ENCODE measurements around the gene WWOX. TPM values are rescaled to one million over a fixed set of nuclear protein-coding genes. Genes with fewer than 3 reads are reported as not detected.

The WWOX gene
- total and polyA plus RNA-seq, 2 donors (not counting 1 experiment from before 2014, with no cell fraction given), result 10.5 to 42.3 TPM

- Histone ChIP-seq H3K9me3 (ENCODE audit: control extremely low read depth in 1 of 3, control insufficient read depth in 2 of 3, insufficient read depth in 1 of 3, low read length in 2 of 3) (no peaks in the 10 kb centered on the region), H3K4me1 (ENCODE audit: control insufficient read depth in 2 of 2, insufficient read depth in 2 of 2, low read length in 2 of 2) (no peaks in the 10 kb centered on the region), H4K20me1 (ENCODE audit: control insufficient read depth, insufficient read depth, low read length, poor library complexity, severe bottlenecking) (no peaks in the 10 kb centered on the region), H3K9ac (ENCODE audit: low read length) (no peak overlapping the region), H3K36me3 (replicated peaks in 1 of 2; ENCODE audit: control extremely low read depth in 1 of 2, control insufficient read depth in 1 of 2, extremely low read depth in 1 of 2, insufficient read depth in 2 of 2, low read length in 1 of 2) (no peaks in the 10 kb centered on the region), H3K4me3 (ENCODE audit: control extremely low read depth in 1 of 5, extremely low read depth in 1 of 5, insufficient read depth in 1 of 5, low read depth in 2 of 5, low read length in 4 of 5) (no peak overlapping the region), H2AFZ (ENCODE audit: insufficient read depth, low read depth, low read length, poor library complexity, severe bottlenecking) (no peak overlapping the region), H3K79me2 (ENCODE audit: control insufficient read depth, insufficient read depth, low read length) (no peaks in the 10 kb centered on the region), H3K4me2 (replicated peaks; ENCODE audit: low read depth, low read length, poor library complexity, severe bottlenecking) (no peak overlapping the region), H3K27me3 (replicated peaks in 1 of 4; ENCODE audit: control extremely low read depth in 1 of 4, control insufficient read depth in 3 of 4, insufficient read depth in 4 of 4, low read length in 3 of 4) (no peaks in the 10 kb centered on the region), H3K27ac (ENCODE audit: low read length in 2 of 2) (no peak overlapping the region)
- Mint-ChIP-seq H3K27ac (no peak overlapping the region), H3K4me1 (no peaks in the 10 kb centered on the region), H3K27me3 (no peaks in the 10 kb centered on the region), H3K4me3 (no peak overlapping the region), H3K9me3 (ENCODE audit: insufficient read depth) (no peaks in the 10 kb centered on the region)
- no peak for TF ChIP-seq CTCF (IDR thresholded peaks at IDR 0.05)
- intact Hi-C loops (cut with micrococcal nuclease), result no loop called here
- CTCF ChIA-PET, result no interaction called here
- no peak for DNase-seq
- 96% methylated on average over 10 of the region's 10 CpGs for WGBS (ENCODE audit: insufficient coverage)
- no peak for ATAC-seq (ENCODE audit: low read depth)
- POLR2A ChIA-PET, result no interaction called here
Measured at GRCh38 chr16:78976212-78976611, 876.8 kb downstream of the WWOX start.

GRCh38 chr16:78980825-78981224, 881.4 kb downstream of the WWOX start:
- CTCF ChIA-PET, result no interaction called here
- Histone ChIP-seq H3K79me2 (ENCODE audit: control insufficient read depth, insufficient read depth, low read length) (no peaks in the 10 kb centered on the region), H2AFZ (ENCODE audit: insufficient read depth, low read depth, low read length, poor library complexity, severe bottlenecking) (no peak overlapping the region), H3K4me1 (ENCODE audit: control insufficient read depth in 2 of 2, insufficient read depth in 2 of 2, low read length in 2 of 2) (no peaks in the 10 kb centered on the region), H3K36me3 (replicated peaks in 1 of 2; ENCODE audit: control extremely low read depth in 1 of 2, control insufficient read depth in 1 of 2, extremely low read depth in 1 of 2, insufficient read depth in 2 of 2, low read length in 1 of 2) (no peaks in the 10 kb centered on the region), H3K4me2 (replicated peaks; ENCODE audit: low read depth, low read length, poor library complexity, severe bottlenecking) (no peak overlapping the region), H3K9ac (ENCODE audit: low read length) (no peak overlapping the region), H3K27ac (ENCODE audit: low read length in 2 of 2) (no peak overlapping the region), H3K9me3 (ENCODE audit: control extremely low read depth in 1 of 3, control insufficient read depth in 2 of 3, insufficient read depth in 1 of 3, low read length in 2 of 3) (peaks cover 0 to 8% (median 4%) of the 10 kb centered on the region in 3 donors), H3K4me3 (ENCODE audit: control extremely low read depth in 1 of 5, extremely low read depth in 1 of 5, insufficient read depth in 1 of 5, low read depth in 2 of 5, low read length in 4 of 5) (no peak overlapping the region), H4K20me1 (ENCODE audit: control insufficient read depth, insufficient read depth, low read length, poor library complexity, severe bottlenecking) (no peaks in the 10 kb centered on the region), H3K27me3 (replicated peaks in 1 of 4; ENCODE audit: control extremely low read depth in 1 of 4, control insufficient read depth in 3 of 4, insufficient read depth in 4 of 4, low read length in 3 of 4) (peaks cover 0 to 4% (median 0%) of the 10 kb centered on the region in 4 experiments)
- ATAC-seq (ENCODE audit: low read depth), result no peak
- no peaks in the 10 kb centered on the region for H3K4me1 Mint-ChIP-seq
- no peak for DNase-seq
- no peaks in the 10 kb centered on the region for H3K27me3 Mint-ChIP-seq
- no peak overlapping the region for H3K4me3 Mint-ChIP-seq
- intact Hi-C loops (cut with micrococcal nuclease), result no loop called here
- WGBS (ENCODE audit: insufficient coverage), result 91% methylated on average over 6 of the region's 6 CpGs
- POLR2A ChIA-PET, result no interaction called here
- TF ChIP-seq CTCF (IDR thresholded peaks at IDR 0.05), result no peak
- no peak for TF ChIP-seq EZH2 (IDR thresholded peaks at IDR 0.05; ENCODE audit: borderline replicate concordance, insufficient read depth, low read depth, low read length, poor library complexity, severe bottlenecking)
- H3K27ac Mint-ChIP-seq, result no peak overlapping the region
- no peaks in the 10 kb centered on the region for H3K9me3 Mint-ChIP-seq (ENCODE audit: insufficient read depth)
